ENCODE data around the gene TTC22.
A peak's percentile ranks its signal among the peaks of the same experiment; 100 is the strongest.
"Not testable (repeated sequence)": the region's sequence is repeated elsewhere in the genome, so short reads cannot be mapped to it uniquely, and the experiment has no call there.

The TTC22 gene

GRCh38 chr1:54781023-54781723, 19.9 kb downstream of the TTC22 start:
- DNase-seq = peak; percentile 49

- no peak for DNase-seq
Measured at GRCh38 chr1:54777431-54777830, 23.7 kb downstream of the TTC22 start.

DNA sequence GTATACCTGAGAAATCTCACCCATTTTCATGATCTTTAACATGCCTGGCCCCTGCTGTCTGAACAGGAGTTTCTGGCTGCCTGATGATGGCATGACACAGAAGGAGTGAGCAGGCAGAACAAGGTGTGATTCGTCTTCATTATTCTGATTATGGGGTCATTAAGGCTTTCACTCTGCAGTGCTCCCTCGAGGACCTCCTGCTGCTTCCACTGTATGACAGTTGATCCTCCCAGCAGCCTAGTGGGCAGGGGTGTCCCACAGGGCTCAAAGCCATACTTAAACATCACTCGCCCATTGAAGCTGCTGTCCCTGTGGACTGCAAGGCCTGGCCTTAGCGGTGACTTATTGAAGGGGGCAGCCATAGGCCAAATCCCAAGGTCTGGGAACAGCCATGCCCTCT, 24.1 kb downstream of the TTC22 start:
- DNase-seq = peak; percentile 42

DNA sequence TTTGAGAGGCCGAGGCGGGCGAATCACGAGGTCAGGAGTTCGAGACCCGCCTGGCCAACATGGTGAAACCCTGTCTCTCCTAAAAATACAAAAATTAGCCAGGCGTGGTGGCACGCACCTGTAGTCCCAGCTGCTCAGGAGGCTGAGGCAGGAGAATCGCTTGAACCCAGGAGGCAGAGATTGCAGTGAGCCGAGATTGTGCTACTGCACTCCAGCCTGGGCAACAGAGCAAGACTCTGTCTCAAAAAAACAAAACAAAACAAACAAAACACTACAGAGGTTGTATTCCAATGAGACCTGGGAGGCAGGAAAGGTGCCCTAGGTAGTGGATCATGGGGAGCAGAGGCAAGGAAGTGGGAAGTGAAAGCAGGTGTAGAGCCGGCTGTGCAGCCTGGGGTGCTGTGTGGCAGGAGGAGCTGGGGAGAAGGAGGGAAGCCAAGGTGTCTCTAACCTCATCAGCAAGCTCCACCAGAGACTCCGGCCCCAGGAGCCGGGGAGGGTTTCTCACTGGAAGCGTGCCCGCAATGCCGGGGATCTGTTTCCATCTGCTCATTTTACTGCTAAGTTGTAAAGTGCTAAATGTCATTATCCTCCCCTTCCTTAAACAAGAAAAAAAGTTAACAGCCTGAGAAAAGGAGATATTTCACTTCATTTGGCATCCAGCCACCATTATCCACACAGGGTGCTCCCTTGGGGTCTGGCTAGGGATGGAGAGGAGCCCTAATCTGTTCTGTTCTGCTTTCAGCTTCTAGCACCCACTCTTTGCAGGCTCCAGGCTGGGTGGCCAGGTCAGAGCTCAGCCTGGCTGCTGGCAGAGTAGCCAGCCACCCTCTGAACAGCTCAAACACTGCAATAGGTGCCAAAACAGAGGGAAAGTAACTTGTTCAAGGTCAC, 25.0 kb downstream of the TTC22 start:
- not testable (repeated sequence) for DNase-seq

GRCh38 chr1:54774820-54775498, 26.2 kb downstream of the TTC22 start:
- peak; percentile 40 for DNase-seq

GRCh38 chr1:54772951-54773350, 28.2 kb downstream of the TTC22 start:
- DNase-seq = no peak

GRCh38 chr1:54768093-54768492, 33.0 kb downstream of the TTC22 start:
- peak; percentile 78 for DNase-seq

DNA sequence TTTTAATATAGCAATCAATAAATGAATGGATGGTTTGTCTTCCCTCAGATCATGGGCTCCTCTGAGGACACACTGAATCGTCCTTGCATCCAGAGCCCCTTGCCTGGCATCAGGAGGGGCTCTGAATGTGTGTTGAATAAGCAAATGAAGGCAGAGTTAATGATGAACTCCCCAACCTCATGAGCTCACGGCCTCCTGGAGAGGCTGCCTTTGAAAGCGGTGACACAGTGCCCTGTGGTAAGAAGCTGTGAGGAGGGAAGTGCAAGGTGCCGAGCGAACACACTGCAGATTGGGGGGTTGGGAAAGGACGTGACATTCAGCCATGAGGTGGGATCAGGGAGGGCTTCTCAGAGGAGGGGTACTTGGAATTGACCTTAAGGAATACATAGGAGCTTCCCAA, 33.6 kb downstream of the TTC22 start:
- DNase-seq = peak; percentile 34

- DNase-seq = peak; percentile 78
Measured at GRCh38 chr1:54766726-54767125, 34.4 kb downstream of the TTC22 start.

DNA sequence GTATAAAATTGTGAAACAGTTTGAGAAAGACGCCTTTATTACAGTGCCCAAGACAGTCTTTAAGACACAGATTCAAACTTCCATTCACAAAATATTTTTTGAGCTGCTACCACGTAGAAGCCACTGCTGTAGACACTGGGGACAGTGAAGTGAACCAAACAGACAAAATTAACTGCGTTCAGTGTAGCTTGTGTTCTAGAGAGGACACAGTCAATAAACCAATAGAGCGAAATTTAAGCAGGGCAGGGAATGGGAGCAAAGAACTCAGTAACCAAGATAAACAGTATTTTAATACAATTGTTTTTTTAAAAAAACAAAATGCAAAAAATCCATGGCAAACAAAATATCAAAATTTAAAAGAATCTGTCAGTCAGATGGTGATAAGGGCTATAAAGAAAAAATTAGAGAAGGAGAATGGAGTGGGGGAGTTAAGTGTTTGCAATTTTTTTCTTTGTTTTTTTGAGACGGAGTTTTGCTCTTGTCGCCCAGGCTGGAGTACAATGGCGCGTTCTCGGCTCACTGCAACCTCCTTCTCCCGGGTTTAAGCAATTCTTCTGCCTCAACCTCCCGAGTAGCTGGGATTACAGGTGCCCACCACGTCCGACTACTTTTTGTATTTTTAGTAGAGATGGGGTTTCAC, 36.1 kb downstream of the TTC22 start:
- DNase-seq = no peak

DNA sequence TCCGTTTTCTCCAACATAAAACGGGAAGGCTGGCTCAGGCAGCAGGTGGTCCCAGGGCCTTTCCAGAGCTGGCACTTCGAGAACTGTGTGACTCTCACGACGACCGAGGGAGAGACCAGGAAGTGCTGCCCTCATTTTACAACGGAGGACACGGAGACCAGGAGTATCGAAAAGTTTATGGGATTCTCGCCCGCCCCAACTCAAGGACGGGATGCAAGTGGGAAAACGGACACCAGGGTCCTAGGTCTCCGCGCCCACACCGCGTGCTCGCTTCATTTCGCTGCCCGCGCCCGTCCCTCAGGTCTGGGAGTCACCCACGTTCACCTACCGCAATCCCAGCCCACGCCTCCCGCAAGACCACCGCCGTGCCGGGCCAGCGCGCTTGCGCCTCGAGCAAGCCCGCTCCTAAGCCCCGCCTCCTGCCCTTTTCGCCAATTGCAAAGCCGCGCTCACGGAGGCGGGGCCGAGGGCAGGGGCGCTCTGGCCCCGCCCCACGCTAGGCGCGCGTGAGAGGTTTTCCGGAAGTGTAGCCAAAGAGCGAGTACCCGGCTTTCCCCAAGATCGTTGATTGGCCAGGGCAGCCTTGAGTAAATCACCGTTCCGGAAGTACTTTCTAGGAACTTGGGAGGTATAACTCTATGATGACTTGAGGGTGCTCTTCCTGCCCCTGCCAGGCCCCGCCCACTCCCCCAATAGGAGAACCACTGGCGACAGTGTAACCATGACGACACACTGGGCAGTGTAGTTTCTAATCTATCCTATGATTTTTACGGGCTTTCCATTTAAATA, 36.8 kb downstream of the TTC22 start, which contains the start of gene PARS2:
PARS2 (minus strand) TSS at position 391 of the 789 bp plus-strand sequence. CDS start 5,362 bp downstream, outside the sequence.
- peak; percentile 99 for DNase-seq

- no peak for DNase-seq
Measured at GRCh38 chr1:54763816-54764132, 37.3 kb downstream of the TTC22 start.

DNA sequence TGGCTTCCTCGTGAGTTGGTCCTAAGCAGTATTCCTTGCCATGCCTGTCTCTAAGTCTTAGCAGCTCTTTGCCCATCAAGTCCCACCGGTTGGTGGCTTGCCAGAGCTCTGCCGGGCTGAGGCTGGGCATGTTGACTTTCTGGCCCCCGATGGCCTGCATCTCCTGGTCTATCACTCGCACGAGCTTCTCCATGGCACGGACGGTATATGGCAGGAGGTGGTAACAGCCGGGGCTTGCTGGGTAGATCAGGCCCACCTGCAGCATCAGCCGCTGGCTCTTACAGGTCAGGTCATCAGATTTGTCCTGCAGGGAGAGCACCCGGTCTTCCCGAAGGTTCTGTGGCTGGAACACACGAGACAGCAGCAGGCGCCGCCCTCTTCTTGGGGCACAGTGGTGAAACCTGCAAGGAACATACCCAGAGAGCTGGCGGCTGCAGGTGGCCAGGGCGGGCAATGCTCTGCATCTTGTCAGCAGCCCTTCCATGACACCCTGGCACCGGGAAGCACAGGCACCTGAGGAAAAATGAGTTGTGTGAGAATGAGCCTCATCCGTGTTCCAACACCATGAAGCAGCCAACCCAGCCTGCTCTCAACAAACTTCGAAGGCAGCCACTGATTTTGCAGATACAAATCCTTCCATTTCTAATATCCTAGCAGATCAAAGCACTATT, 42.3 kb downstream of the TTC22 start:
- no peak for DNase-seq

GRCh38 chr1:54757833-54758232, 43.3 kb downstream of the TTC22 start:
- no peak for DNase-seq

DNA sequence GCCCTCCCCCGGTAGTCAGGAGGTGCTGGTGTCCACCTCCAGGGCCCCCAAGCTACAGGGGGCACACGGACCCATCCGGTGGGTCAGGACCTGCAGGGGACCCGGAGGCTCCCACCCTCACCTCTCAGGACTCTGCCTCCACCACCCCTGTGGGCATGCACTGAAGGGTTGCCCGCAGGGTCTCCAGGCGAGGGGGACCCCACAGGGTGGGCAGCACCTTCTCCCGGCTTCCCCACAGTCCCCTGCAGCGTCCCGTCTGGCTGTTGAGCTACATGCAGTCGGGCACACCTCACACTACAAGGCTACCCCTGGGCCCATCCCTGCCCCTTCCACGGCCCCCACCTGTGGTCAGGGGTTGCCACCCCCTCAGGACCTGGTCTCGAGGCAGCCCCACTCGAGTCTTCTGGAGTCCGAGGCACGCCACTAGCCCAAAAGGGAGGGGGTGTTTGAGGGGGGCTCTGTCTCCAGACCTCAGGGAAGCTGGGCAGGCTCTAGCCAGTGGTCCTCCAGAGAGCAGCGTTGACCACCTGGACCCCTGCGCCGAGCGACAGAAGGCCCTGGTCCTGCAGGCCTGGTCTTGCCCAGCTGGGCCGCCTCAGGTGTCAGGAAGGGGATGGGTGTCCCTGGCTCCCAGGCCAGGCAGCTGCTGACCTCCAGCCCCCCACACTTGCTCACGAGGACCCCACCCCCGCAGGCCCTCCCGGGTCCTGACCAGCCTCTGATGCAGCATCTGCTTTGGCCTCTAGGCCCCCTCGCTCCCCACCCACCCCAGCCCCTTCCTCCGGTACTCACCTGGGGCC, 46.4 kb downstream of the TTC22 start:
- no peak for DNase-seq

- no peak for DNase-seq
Measured at GRCh38 chr1:54754045-54754444, 47.1 kb downstream of the TTC22 start.

DNA sequence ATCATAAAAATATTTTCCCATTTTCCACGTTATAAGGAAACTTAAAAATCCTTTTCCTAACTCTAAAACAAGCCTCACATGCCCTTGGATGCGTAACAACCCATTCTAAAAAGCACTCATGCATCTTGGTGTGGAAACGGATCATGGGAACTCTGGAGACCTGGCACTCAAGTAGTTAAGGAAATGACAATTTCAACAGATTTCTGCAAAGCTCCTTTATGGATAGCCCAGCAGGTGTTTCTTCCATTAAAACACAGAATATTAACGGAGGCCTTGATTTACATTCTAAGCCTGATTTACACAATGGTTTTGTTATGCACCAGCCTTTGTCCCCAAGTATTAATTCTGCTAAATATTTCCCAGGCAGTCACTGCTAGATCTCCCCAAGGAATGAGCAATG, 49.7 kb downstream of the TTC22 start:
- DNase-seq = no peak

DNA sequence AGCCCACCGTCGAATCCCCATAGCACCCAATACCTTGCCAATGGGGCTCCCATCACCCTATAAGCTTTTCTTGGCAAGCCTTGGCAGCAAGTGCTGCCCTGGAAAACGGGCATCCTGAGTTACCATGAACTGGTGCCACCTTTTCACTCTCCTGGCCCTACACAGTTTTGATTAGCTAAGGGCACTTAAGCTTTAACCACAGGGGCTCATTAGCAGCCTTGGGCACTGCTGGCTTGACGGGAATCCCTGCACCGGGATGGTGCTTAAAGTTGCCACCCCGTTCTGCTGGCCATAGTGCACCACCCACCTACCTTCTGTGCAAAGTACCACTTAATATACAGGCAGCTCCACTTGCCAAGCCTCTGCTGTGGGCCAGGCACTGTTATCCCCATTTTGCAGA, 50.5 kb downstream of the TTC22 start:
- DNase-seq = no peak

GRCh38 chr1:54748094-54748835, 52.9 kb downstream of the TTC22 start:
- DNase-seq = no peak

DNA sequence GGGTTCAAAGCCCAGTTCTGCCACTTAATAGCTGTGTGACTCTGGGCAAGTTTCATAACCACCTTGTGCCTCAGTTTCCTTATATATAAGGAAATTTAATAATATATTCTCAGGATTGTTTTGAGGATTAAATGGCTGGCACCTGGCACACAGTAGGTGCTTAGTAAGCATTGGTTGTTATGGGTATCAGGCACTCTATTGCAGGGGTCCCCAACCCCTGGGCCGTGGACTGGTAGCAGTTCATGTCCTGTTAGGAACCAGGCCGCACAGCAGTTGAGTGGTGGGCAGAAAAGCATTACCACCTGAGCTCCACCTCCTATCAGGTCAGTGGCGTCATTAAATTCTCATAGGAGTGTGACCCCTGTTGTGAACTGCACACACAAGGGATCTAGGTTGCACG, 55.3 kb downstream of the TTC22 start:
- no peak for DNase-seq
